Measurements from ENCODE around the gene EGLN1.
A peak's percentile ranks its signal among the peaks of the same experiment; 100 is the strongest.

EGLN1 gene

GRCh38 chr1:231421546-231421970 lies 529 bp downstream of the EGLN1 start:
- DNase-seq (ENCODE audit: low spot score) = peak; percentile 52

- peak; percentile 40 for DNase-seq (ENCODE audit: low spot score)
Observed at GRCh38 chr1:231420959-231421545, 1.0 kb downstream of the EGLN1 start.

GRCh38 chr1:231420299-231420958 lies 1.7 kb downstream of the EGLN1 start:
- no peak for DNase-seq (ENCODE audit: low spot score)

- DNase-seq (ENCODE audit: low spot score) = no peak
Observed at GRCh38 chr1:231419738-231420298, 2.3 kb downstream of the EGLN1 start.

- DNase-seq (ENCODE audit: low spot score) = no peak
Observed at GRCh38 chr1:231419147-231419546, 2.9 kb downstream of the EGLN1 start.

GRCh38 chr1:231418741-231419107 lies 3.4 kb downstream of the EGLN1 start:
- no peak for DNase-seq (ENCODE audit: low spot score)

- DNase-seq (ENCODE audit: low spot score) = no peak
Observed at GRCh38 chr1:231418101-231418740, 3.9 kb downstream of the EGLN1 start.

- DNase-seq (ENCODE audit: low spot score) = no peak
Observed at GRCh38 chr1:231417513-231417912, 4.6 kb downstream of the EGLN1 start.

- no peak for DNase-seq (ENCODE audit: low spot score)
Observed at GRCh38 chr1:231416901-231417300, 5.2 kb downstream of the EGLN1 start.

GRCh38 chr1:231415018-231415583 lies 7.0 kb downstream of the EGLN1 start:
- DNase-seq (ENCODE audit: low spot score) = no peak

- DNase-seq (ENCODE audit: low spot score) = no peak
Observed at GRCh38 chr1:231414260-231415016, 7.6 kb downstream of the EGLN1 start.

- DNase-seq (ENCODE audit: low spot score) = no peak
Observed at GRCh38 chr1:231413749-231414082, 8.4 kb downstream of the EGLN1 start.

GRCh38 chr1:231411036-231411531 lies 11.0 kb downstream of the EGLN1 start:
- no peak for DNase-seq (ENCODE audit: low spot score)

- no peak for DNase-seq (ENCODE audit: low spot score)
Observed at GRCh38 chr1:231410036-231410612, 12.0 kb downstream of the EGLN1 start.

- no peak for DNase-seq (ENCODE audit: low spot score)
Observed at GRCh38 chr1:231408528-231409094, 13.5 kb downstream of the EGLN1 start.

GRCh38 chr1:231407547-231408396 lies 14.3 kb downstream of the EGLN1 start:
- DNase-seq (ENCODE audit: low spot score) = peak; percentile 37

- DNase-seq (ENCODE audit: low spot score) = no peak
Observed at GRCh38 chr1:231407049-231407448, 15.0 kb downstream of the EGLN1 start.

GRCh38 chr1:231404318-231404717 lies 17.8 kb downstream of the EGLN1 start:
- DNase-seq (ENCODE audit: low spot score) = no peak

- no peak for DNase-seq (ENCODE audit: low spot score)
Observed at GRCh38 chr1:231401478-231401877, 20.6 kb downstream of the EGLN1 start.
